H9 (cell line): ENCODE measurements around the gene DEGS2. TPM values are rescaled to one million over a fixed set of nuclear protein-coding genes. Genes with fewer than 3 reads are reported as not detected.
"Not testable (repeated sequence)": the region's sequence is repeated elsewhere in the genome, so short reads cannot be mapped to it uniquely, and the experiment has no call there.

Experiments
- DNase-seq: peaks from one replicate; pipeline ENCODE4 v3.0.0-alpha.2; 2017
- H2AFZ ChIP-seq: one replicate; pipeline ENCODE4 v1.6.1; 2013; ENCODE audit warnings: mild to moderate bottlenecking, low read length, control low read depth, moderate library complexity
- H2AK5ac ChIP-seq: 2 replicates; pipeline ENCODE4 v1.6.1; 2013; ENCODE audit warnings: low read length, control low read depth, mixed read lengths; ENCODE audit not compliant: insufficient read length
- H2BK120ac ChIP-seq: one replicate; pipeline ENCODE4 v1.6.1; 2013; ENCODE audit warnings: low read depth, mild to moderate bottlenecking, low read length, control low read depth, inconsistent platforms; ENCODE audit not compliant: poor library complexity, severe bottlenecking
- H2BK12ac ChIP-seq: 2 replicates; pipeline ENCODE4 v1.6.1; 2013; ENCODE audit warnings: low read length, control low read depth, mixed read lengths, low read depth; ENCODE audit not compliant: insufficient read length
- H2BK15ac ChIP-seq: 2 replicates; pipeline ENCODE4 v1.6.1; 2013; ENCODE audit warnings: low read depth, low read length, control low read depth
- H2BK20ac ChIP-seq: one replicate; pipeline ENCODE4 v1.6.1; 2013; ENCODE audit warnings: low read depth, mild to moderate bottlenecking, low read length, control low read depth, inconsistent platforms; ENCODE audit not compliant: poor library complexity, severe bottlenecking
- H2BK5ac ChIP-seq: 2 replicates; pipeline ENCODE4 v1.6.1; 2013; ENCODE audit warnings: low read length, control low read depth, mixed read lengths; ENCODE audit not compliant: insufficient read length
- H3K14ac ChIP-seq: 2 replicates; pipeline ENCODE4 v1.6.1; 2013; ENCODE audit warnings: low read length, control low read depth; ENCODE audit not compliant: insufficient read depth
- H3K18ac ChIP-seq: 2 replicates; pipeline ENCODE4 v1.6.1; 2013; ENCODE audit warnings: low read depth, mild to moderate bottlenecking, mixed read lengths, low read length, control low read depth; ENCODE audit not compliant: insufficient read length
- H3K23ac ChIP-seq: 2 replicates; pipeline ENCODE4 v1.6.1; 2013; ENCODE audit warnings: low read length, control low read depth, mixed read lengths, low read depth; ENCODE audit not compliant: insufficient read length
- H3K23me2 ChIP-seq: 2 replicates; pipeline ENCODE4 v1.6.1; 2013; ENCODE audit warnings: low read depth, mild to moderate bottlenecking, mixed read lengths, low read length, control low read depth; ENCODE audit not compliant: insufficient read length, poor library complexity, severe bottlenecking
- H3K27ac ChIP-seq: 2 replicates; pipeline ENCODE4 v1.5.1; 2013; ENCODE audit warnings: low read length, control low read depth, mixed read lengths, low read depth; ENCODE audit not compliant: insufficient read length
- H3K27me3 ChIP-seq: 2 replicates; pipeline ENCODE4 v1.6.1; 2013; ENCODE audit warnings: low read length, control low read depth, inconsistent platforms; ENCODE audit not compliant: insufficient read depth
- H3K4ac ChIP-seq: 2 replicates; pipeline ENCODE4 v1.6.1; 2013; ENCODE audit warnings: low read depth, mild to moderate bottlenecking, control low read depth, inconsistent platforms, low read length, moderate library complexity
- H3K4me1 ChIP-seq: 2 replicates; pipeline ENCODE4 v1.6.1; 2013; ENCODE audit warnings: low read length, control low read depth, inconsistent platforms; ENCODE audit not compliant: insufficient read depth
- H3K4me2 ChIP-seq: 2 replicates; pipeline ENCODE4 v1.6.1; 2013; ENCODE audit warnings: low read length, control low read depth, mixed read lengths; ENCODE audit not compliant: insufficient read length, insufficient read depth
- H3K56ac ChIP-seq: 2 replicates; pipeline ENCODE4 v1.6.1; 2013; ENCODE audit warnings: low read depth, mild to moderate bottlenecking, mixed read lengths, low read length, control low read depth; ENCODE audit not compliant: insufficient read length
- H3K79me1 ChIP-seq: 2 replicates; pipeline ENCODE4 v1.6.1; 2013; ENCODE audit warnings: low read depth, mild to moderate bottlenecking, moderate library complexity, low read length, control low read depth, inconsistent platforms; ENCODE audit not compliant: insufficient read depth, poor library complexity, severe bottlenecking
- H3K79me2 ChIP-seq: 2 replicates; pipeline ENCODE4 v1.6.1; 2013; ENCODE audit warnings: low read length, control low read depth, inconsistent platforms; ENCODE audit not compliant: insufficient read depth
- H3K9ac ChIP-seq: 2 replicates; pipeline ENCODE4 v1.6.1; 2013; ENCODE audit warnings: low read length, control low read depth, mixed read lengths; ENCODE audit not compliant: insufficient read length; ENCODE audit errors: extremely low read depth
- H3K9me3 ChIP-seq: one replicate; pipeline ENCODE4 v1.6.1; 2013; ENCODE audit warnings: low read depth, low read length, inconsistent platforms; ENCODE audit not compliant: control insufficient read depth
- H3T11ph ChIP-seq: one replicate; pipeline ENCODE4 v1.6.1; 2013; ENCODE audit warnings: mild to moderate bottlenecking, low read length, control low read depth, inconsistent platforms
- H4K20me1 ChIP-seq: one replicate; pipeline ENCODE4 v1.6.1; 2013; ENCODE audit not compliant: control insufficient read depth, insufficient read length, insufficient read depth
- H4K5ac ChIP-seq: 2 replicates; pipeline ENCODE4 v1.6.1; 2013; ENCODE audit warnings: low read depth, mild to moderate bottlenecking, mixed read lengths, low read length, control low read depth; ENCODE audit not compliant: insufficient read length
- H4K8ac ChIP-seq: replicated peaks from 2 replicates; pipeline ENCODE4 v1.6.1; 2013; ENCODE audit warnings: low read length, control low read depth, mixed read lengths, low read depth; ENCODE audit not compliant: insufficient read length
- H4K91ac ChIP-seq: 2 replicates; pipeline ENCODE4 v1.6.1; 2013; ENCODE audit warnings: low read depth, mild to moderate bottlenecking, moderate library complexity, mixed read lengths, low read length, control low read depth; ENCODE audit not compliant: insufficient read length
- H3K27ac Mint-ChIP-seq, 3 experiments: 2 replicates in 2 of 3; 3 replicates in 1 of 3; pipeline ENCODE4 v1.8.0; 2020 to 2021; ENCODE audit warnings: mixed read lengths in 3 of 3, mild to moderate bottlenecking in 1 of 3, moderate library complexity in 1 of 3
- H3K27me3 Mint-ChIP-seq: 2 replicates; pipeline ENCODE4 v1.8.0; 2021; ENCODE audit warnings: low read depth, mild to moderate bottlenecking, moderate library complexity, mixed read lengths
- H3K36me3 Mint-ChIP-seq, 3 experiments: 2 replicates in 2 of 3; 3 replicates in 1 of 3; pipeline ENCODE4 v1.8.0; 2020 to 2021; ENCODE audit warnings: low read depth in 3 of 3, mixed read lengths in 3 of 3; ENCODE audit not compliant: insufficient read depth in 1 of 3
- H3K4me1 Mint-ChIP-seq, 2 experiments: 2 replicates each; pipeline ENCODE4 v1.8.0; 2020; ENCODE audit warnings: mixed read lengths in 2 of 2
- H3K4me3 Mint-ChIP-seq, 2 experiments: 2 replicates in 1 of 2; 3 replicates in 1 of 2; pipeline ENCODE4 v1.8.0; 2020 to 2021; ENCODE audit warnings: mild to moderate bottlenecking in 2 of 2, mixed read lengths in 2 of 2, moderate library complexity in 1 of 2
- H3K9me3 Mint-ChIP-seq, 2 experiments: 2 replicates in 1 of 2; 3 replicates in 1 of 2; pipeline ENCODE4 v1.8.0; 2020; ENCODE audit warnings: mild to moderate bottlenecking in 2 of 2, mixed read lengths in 2 of 2, moderate library complexity in 1 of 2
- WGBS: extraction: QIAGEN DNeasy Blood & Tissue Kit; methylation state at CpG from one replicate; pipeline ENCODE4 v1.1.7; 2013; ENCODE audit warnings: missing lambda C conversion rate, low lambda C conversion rate, mixed read lengths; ENCODE audit not compliant: insufficient read length; ENCODE audit errors: extremely low coverage; 5-methylcytosine and 5-hydroxymethylcytosine counted together
- total RNA-seq: library from RNA; stranded (reverse); gene quantifications from 2 replicates; pipeline ENCODE4 v1.2.1, GENCODE V29; 2021

DEGS2 gene
- total RNA-seq, 1 experiment from 2014 or later: 0.72 TPM

DNA sequence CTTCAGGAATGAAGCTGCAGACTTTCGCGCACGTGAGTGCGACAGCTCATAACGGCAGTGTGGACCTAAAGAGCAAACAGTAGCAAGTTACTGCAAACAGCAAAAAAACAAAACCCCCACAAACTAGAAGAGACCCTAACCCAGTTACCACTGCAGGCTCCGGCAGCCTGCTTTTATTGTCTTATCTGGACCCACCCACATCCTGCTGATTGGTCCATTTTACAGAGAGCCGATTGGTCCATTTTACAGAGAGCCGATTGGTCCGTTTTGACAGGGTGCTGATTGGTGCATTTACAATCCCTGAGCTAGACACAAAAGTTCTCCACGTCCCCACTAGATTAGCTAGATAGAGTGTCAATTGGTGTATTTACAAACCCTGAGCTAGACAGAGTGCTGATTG, 48.1 kb upstream of the DEGS2 start:
- H3K23me2 ChIP-seq, H3K9ac ChIP-seq, H4K91ac ChIP-seq, H3K18ac ChIP-seq, H3K9me3 Mint-ChIP-seq, H3K9me3 ChIP-seq, H2BK5ac ChIP-seq, H3K23ac ChIP-seq, H2AFZ ChIP-seq, H3K79me1 ChIP-seq, H4K5ac ChIP-seq, H3K56ac ChIP-seq, H3K4me2 ChIP-seq, H3T11ph ChIP-seq, H3K27ac ChIP-seq, H2AK5ac ChIP-seq, H2BK12ac ChIP-seq, DNase-seq, H2BK120ac ChIP-seq, H4K20me1 ChIP-seq, H3K79me2 ChIP-seq, H3K4me1 ChIP-seq, H2BK20ac ChIP-seq, H3K27me3 Mint-ChIP-seq, H3K4me3 Mint-ChIP-seq, H3K27me3 ChIP-seq, H3K14ac ChIP-seq, H3K4ac ChIP-seq, H2BK15ac ChIP-seq, H3K4me1 Mint-ChIP-seq, H4K8ac ChIP-seq: not testable (repeated sequence)
- peaks cover 4 to 11% (median 7%) of the 10 kb centered on the region in 3 experiments; a peak in 6 of 7 replicates for H3K36me3 Mint-ChIP-seq
- peak overlapping the region; percentile 75 to 82 (median 79); a peak in 2 of 7 replicates for H3K27ac Mint-ChIP-seq
- WGBS: no CpG with 5 or more reads among the region's 10 CpGs

- not testable (repeated sequence) for H4K8ac ChIP-seq, H2BK20ac ChIP-seq, H3K9me3 Mint-ChIP-seq, H2BK5ac ChIP-seq, H3K14ac ChIP-seq, H2BK12ac ChIP-seq, H2AK5ac ChIP-seq, H3K23me2 ChIP-seq, H4K91ac ChIP-seq, H3K4me1 Mint-ChIP-seq, H2BK15ac ChIP-seq, H3K4me1 ChIP-seq, H4K5ac ChIP-seq, H2BK120ac ChIP-seq, H3K27me3 Mint-ChIP-seq, H3K27ac Mint-ChIP-seq, H3T11ph ChIP-seq, H3K9ac ChIP-seq, DNase-seq, H3K9me3 ChIP-seq, H3K79me1 ChIP-seq, H4K20me1 ChIP-seq, H3K4me2 ChIP-seq, H3K4me3 Mint-ChIP-seq, H3K79me2 ChIP-seq, H3K18ac ChIP-seq, H3K27me3 ChIP-seq, H2AFZ ChIP-seq, H3K4ac ChIP-seq, H3K23ac ChIP-seq, H3K56ac ChIP-seq, H3K27ac ChIP-seq
- peaks cover 4 to 11% (median 7%) of the 10 kb centered on the region in 3 experiments; a peak in 6 of 7 replicates for H3K36me3 Mint-ChIP-seq
- no CpG with 5 or more reads among the region's 7 CpGs for WGBS
Measured at GRCh38 chr14:100204835-100205167, 45.4 kb upstream of the DEGS2 start.
